GM12878 (cell line): ENCODE measurements around the gene UPK3BL2.
"Not testable (repeated sequence)": the region's sequence is repeated elsewhere in the genome, so short reads cannot be mapped to it uniquely, and the experiment has no call there.

Experiments used
- BRCA1 ChIP-seq: IDR thresholded peaks from 2 replicates; pipeline ENCODE4 v1.6.1; 2011; ENCODE audit warnings: low read depth, low read length, improper control_type of control experiment
- CTCF ChIP-seq, 3 experiments: IDR thresholded peaks in 2 of 3; conservative IDR thresholded peaks in 1 of 3; 2 replicates each; pipeline ENCODE4 v1.5.1; 2011; ENCODE audit warnings: low read depth in 3 of 3, low read length in 3 of 3, mild to moderate bottlenecking in 3 of 3, control low read depth in 2 of 3, moderate library complexity in 2 of 3, inconsistent platforms in 1 of 3, mixed read lengths in 1 of 3; ENCODE audit not compliant: control insufficient read depth in 2 of 3, insufficient read depth in 1 of 3; ENCODE audit errors: extremely low read depth in 1 of 3
- ELK1 ChIP-seq: IDR thresholded peaks from 2 replicates; pipeline ENCODE4 v1.6.1; 2012; ENCODE audit warnings: low read depth, low read length, improper control_type of control experiment
- EP300 ChIP-seq, 2 experiments: fragments of 150-350 bp in 1 of 2; IDR thresholded peaks; 2 replicates each; pipeline ENCODE4 v1.6.1; 2011 to 2012; ENCODE audit warnings: low read depth in 2 of 2, low read length in 2 of 2, borderline replicate concordance in 1 of 2, improper control_type of control experiment in 1 of 2, inconsistent platforms in 1 of 2; ENCODE audit not compliant: control insufficient read depth in 1 of 2
- MAX ChIP-seq: IDR thresholded peaks from 2 replicates; pipeline ENCODE4 v1.6.1; 2012; ENCODE audit warnings: low read depth, low read length, improper control_type of control experiment
- PKNOX1 ChIP-seq: fragments of 450-650 bp; IDR thresholded peaks from 2 replicates; pipeline ENCODE4 v1.6.1; 2016; ENCODE audit warnings: mild to moderate bottlenecking

- TF ChIP-seq BRCA1; PKNOX1; MAX; CTCF (IDR thresholded peaks at IDR 0.05 in 2 of 3, conservative IDR thresholded peaks at IDR 0.05 in 1 of 3; ENCODE audit: control insufficient read depth in 2 of 3, extremely low read depth in 1 of 3, insufficient read depth in 1 of 3, low read depth in 3 of 3, low read length in 3 of 3); EP300 (IDR thresholded peaks at IDR 0.05; ENCODE audit: borderline replicate concordance in 1 of 2, control insufficient read depth in 1 of 2, low read depth in 2 of 2, low read length in 2 of 2); ELK1: not testable (repeated sequence)
These were observed 18.7 kb downstream of the UPK3BL2 start for GRCh38 chr7:102524803-102525202.
